Type B pancreatic cell (in vitro differentiated cells): Measurements from ENCODE around the gene CORO1C. TPM values are rescaled to one million over a fixed set of nuclear protein-coding genes. Genes with fewer than 3 reads are reported as not detected.

ENCODE experiments used
- DNase-seq: peaks from one replicate; pipeline ENCODE4 v3.0.0; 2021; ENCODE audit warnings: mixed read lengths; ENCODE audit not compliant: unreplicated experiment; ENCODE audit errors: extremely low spot score
- H3K27ac Mint-ChIP-seq: 2 replicates; pipeline ENCODE4 v1.8.0; 2021; ENCODE audit warnings: mild to moderate bottlenecking, mixed read lengths
- H3K27me3 Mint-ChIP-seq: 2 replicates; pipeline ENCODE4 v1.8.0; 2021; ENCODE audit warnings: mixed read lengths
- H3K36me3 Mint-ChIP-seq: 2 replicates; pipeline ENCODE4 v1.8.0; 2021; ENCODE audit warnings: mixed read lengths
- H3K4me1 Mint-ChIP-seq: one replicate; pipeline ENCODE4 v1.8.0; 2021; ENCODE audit warnings: mixed read lengths; ENCODE audit not compliant: unreplicated experiment
- H3K4me3 Mint-ChIP-seq: 2 replicates; pipeline ENCODE4 v1.8.0; 2021; ENCODE audit warnings: mild to moderate bottlenecking, mixed read lengths
- H3K9me3 Mint-ChIP-seq: 2 replicates; pipeline ENCODE4 v1.8.0; 2021; ENCODE audit warnings: mixed read lengths
- total RNA-seq: library from RNA; stranded (reverse); gene quantifications from 2 replicates; pipeline ENCODE4 v1.2.1, GENCODE V29; 2021; ENCODE audit warnings: low replicate concordance
- TF ChIP-seq, protein P1 (sequence below): fragments of 200-600 bp; sonication (generic); conservative IDR thresholded peaks from 2 replicates; pipeline ENCODE4 v1.5.0; 2021; ENCODE audit warnings: antibody characterized with exemption, mild to moderate bottlenecking

Gene CORO1C
- total RNA-seq, 1 donor from 2014 or later, result 103 TPM

DNA sequence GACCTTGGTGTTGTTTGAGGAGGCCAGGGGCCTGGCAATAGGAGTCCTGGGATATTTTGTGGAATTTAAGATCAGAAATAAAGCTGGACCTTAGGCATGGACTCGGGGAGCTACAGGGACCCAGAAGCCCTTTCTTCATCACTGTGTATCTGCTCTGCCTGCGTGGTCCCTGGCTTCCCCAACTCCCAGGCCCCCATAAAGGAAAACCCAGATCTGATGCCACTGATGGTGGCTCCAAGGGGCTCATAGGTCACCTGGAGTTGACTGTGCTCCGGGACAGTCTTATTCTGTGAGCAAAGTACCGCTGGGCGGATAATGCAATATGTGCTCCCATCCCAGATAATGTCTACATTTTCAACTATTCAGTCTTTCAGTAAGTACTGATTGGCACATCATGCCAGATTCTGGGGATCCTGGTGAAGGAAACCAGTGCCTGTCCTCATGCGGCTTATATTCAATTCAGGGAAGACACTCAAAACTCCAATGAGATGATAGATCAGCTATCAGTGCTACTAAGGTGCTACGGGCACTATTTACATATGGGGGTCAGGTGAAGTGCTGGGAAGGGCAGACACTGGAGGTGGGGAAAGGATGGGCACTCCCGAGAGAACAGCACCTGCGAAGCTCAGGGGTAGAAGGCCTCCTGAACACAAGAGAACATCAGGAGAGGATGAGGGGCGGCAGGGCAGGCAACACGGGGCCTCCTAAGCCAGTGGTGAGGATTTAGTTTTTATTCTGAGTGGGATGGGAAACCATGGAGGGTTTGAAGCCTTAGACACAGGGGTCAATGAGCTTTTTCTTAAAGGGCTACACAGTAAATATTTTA lies 92.1 kb downstream of the CORO1C start:
- TF ChIP-seq, protein P1, sequence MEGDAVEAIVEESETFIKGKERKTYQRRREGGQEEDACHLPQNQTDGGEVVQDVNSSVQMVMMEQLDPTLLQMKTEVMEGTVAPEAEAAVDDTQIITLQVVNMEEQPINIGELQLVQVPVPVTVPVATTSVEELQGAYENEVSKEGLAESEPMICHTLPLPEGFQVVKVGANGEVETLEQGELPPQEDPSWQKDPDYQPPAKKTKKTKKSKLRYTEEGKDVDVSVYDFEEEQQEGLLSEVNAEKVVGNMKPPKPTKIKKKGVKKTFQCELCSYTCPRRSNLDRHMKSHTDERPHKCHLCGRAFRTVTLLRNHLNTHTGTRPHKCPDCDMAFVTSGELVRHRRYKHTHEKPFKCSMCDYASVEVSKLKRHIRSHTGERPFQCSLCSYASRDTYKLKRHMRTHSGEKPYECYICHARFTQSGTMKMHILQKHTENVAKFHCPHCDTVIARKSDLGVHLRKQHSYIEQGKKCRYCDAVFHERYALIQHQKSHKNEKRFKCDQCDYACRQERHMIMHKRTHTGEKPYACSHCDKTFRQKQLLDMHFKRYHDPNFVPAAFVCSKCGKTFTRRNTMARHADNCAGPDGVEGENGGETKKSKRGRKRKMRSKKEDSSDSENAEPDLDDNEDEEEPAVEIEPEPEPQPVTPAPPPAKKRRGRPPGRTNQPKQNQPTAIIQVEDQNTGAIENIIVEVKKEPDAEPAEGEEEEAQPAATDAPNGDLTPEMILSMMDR, result no peak
- Mint-ChIP-seq H3K27ac (no peak overlapping the region), H3K4me1 (peaks cover 54% of the 10 kb centered on the region), H3K27me3 (no peaks in the 10 kb centered on the region), H3K36me3 (no peaks in the 10 kb centered on the region), H3K4me3 (no peak overlapping the region), H3K9me3 (no peaks in the 10 kb centered on the region)
- no peak for DNase-seq

GRCh38 chr12:108638141-108638827 lies 93.0 kb downstream of the CORO1C start:
- no peaks in the 10 kb centered on the region for H3K36me3 Mint-ChIP-seq
- H3K9me3 Mint-ChIP-seq, result no peaks in the 10 kb centered on the region
- DNase-seq, result peak; percentile 73
- peak overlapping the region; percentile 14 for H3K4me3 Mint-ChIP-seq
- TF ChIP-seq, protein P1, result no peak
- no peaks in the 10 kb centered on the region for H3K27me3 Mint-ChIP-seq
- peaks cover 47% of the 10 kb centered on the region for H3K4me1 Mint-ChIP-seq
- peak overlapping the region; percentile 51 for H3K27ac Mint-ChIP-seq

GRCh38 chr12:108637222-108637971 lies 93.9 kb downstream of the CORO1C start:
- no peak overlapping the region for H3K4me3 Mint-ChIP-seq
- no peaks in the 10 kb centered on the region for H3K9me3 Mint-ChIP-seq
- H3K4me1 Mint-ChIP-seq, result peaks cover 45% of the 10 kb centered on the region
- peak overlapping the region; percentile 37 for H3K27ac Mint-ChIP-seq
- DNase-seq, result no peak
- no peaks in the 10 kb centered on the region for H3K27me3 Mint-ChIP-seq
- no peaks in the 10 kb centered on the region for H3K36me3 Mint-ChIP-seq
- TF ChIP-seq, protein P1, result no peak

DNA sequence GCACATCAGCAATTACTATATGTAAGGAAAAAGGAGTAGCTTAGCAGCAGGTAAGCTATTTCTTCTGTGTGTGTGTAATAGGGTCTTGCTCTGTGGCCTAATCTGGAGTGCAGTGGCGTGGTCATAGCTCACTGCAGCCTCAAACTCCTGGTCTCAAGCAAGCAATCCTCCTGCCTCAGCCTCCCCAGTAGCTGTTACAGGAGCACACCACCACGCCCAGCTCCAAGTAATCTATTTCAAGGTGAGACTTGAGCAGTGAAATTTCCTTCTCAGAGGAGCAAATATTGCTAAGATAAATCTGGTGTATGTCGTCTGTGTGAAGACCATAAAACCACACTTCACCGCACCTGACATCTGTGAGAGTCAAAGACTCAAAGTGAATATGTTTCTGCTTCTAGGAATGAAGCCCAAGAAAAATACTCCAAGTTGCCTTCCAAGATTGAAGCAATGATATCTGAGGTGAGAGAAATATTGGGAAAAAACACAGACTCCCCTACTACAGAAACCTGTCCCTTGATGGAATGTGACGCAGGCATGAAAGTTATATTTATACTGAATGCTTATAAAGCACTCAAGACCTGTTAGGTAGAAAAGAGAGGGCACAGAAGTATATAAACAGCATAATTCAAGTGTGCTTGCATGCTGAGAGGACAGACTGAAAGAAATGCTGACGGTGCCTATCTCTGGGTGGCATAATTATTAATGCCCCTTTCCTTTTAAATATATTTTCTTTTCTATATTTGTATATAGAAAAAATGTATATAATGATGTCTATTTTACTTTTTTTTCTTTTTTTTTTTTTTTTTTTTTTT lies 95.1 kb downstream of the CORO1C start:
- TF ChIP-seq, protein P1, result no peak
- Mint-ChIP-seq H3K27ac (no peak overlapping the region), H3K4me1 (peaks cover 47% of the 10 kb centered on the region), H3K36me3 (no peaks in the 10 kb centered on the region), H3K9me3 (no peaks in the 10 kb centered on the region), H3K27me3 (no peaks in the 10 kb centered on the region), H3K4me3 (no peak overlapping the region)
- DNase-seq, result no peak
